Measurements from ENCODE around the gene ATF2.
"Not testable (repeated sequence)": the region's sequence is repeated elsewhere in the genome, so short reads cannot be mapped to it uniquely, and the experiment has no call there.

The ATF2 gene

DNA sequence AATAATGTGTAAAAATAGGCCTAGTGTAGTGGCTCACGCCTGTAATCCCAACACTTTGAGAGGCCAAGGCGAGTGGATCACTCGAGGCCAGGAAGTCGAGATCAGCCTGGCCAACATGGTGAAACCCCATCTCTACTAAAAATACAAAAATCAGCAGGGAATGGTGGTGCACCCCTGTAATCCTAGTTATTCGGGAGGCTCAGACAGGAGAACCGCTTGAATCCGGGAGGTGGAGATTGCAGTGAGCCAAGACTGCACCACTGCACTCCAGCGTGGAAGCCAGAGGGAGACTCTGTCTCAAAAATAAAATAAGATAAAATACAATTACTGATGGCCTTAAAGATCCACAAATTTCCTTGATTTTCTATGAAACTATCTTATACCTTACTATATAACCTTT is 3.8 kb downstream of the ATF2 start:
- DNase-seq (ENCODE audit: low spot score) = no peak

DNA sequence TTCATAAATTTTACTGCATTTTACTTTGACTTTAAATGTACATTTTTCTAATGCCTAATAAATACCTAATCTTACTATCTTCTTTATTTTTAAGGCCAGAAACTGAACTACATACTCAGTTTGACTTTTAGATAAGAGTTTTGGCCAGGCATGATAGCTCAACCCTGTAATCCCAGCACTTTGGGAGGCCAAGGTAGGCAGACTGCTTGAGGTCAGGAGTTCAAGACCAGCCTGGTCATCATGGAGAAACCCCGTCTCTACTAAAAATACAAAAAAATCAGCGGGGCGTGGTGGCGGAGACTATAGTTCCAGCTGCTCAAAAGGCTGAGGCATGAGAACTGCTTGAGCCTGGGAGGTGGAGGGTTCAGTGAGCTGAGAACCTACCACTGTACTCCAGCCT is 9.1 kb downstream of the ATF2 start:
- DNase-seq (ENCODE audit: low spot score) = no peak

DNA sequence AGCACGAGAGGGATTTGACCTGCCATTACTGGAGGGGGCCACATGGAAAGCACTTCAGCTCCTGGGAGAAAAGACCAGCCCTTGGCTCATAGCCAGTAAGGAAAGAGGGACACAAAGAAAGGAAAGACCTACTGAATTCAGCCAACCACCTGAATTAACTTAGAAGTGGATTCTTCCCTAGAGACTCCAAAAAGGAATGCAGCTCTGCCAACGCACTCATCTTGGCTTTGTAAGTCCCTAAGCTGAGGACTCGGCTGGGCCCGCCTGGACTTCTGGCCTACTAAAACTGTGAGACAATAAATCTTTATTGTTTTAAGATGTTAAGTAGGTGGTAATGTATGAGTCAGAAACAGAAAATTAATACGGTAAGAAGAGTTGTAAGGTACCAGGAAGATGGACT is 11.5 kb downstream of the ATF2 start:
- DNase-seq (ENCODE audit: low spot score) = no peak

DNA sequence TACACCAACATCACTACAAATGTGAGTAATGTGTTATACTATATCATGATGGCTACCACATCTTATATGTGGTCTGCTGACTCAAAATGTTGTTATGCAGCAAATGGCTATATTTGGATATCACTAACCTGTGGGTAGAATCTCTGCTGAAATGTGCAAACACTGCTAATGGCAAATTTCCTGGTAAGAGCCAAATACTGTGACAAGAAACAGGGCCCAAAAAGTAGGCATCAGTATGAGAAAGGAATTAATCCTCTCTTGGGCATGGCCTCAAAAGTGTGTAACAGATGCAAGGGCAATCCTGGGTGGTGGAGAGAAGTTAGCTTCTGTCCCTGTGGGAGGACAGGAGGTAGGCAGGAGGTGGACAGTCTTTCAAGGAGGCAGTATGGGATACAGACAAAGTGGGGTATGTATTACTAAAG is 13.3 kb downstream of the ATF2 start:
- peak; percentile 26 for DNase-seq (ENCODE audit: low spot score)

DNA sequence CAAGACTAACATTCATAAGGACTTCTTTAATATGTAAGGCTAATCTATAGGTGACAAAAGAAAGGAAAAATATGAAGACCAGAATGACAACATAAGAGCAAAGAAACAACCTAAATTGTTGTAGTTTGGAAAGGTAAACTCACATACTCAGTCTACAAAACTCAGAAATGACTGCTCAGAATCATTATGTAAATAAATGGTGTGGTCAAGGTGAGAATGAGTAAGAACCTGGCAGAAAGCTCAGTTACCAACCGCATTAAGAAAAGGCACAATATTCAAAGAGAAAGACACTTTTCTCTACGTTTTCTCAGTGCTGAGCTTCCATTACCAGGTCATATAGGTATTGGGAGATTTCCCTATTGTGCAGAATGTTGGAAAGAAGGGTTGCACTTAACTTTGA is 15.8 kb downstream of the ATF2 start:
- DNase-seq (ENCODE audit: low spot score) = no peak

DNA sequence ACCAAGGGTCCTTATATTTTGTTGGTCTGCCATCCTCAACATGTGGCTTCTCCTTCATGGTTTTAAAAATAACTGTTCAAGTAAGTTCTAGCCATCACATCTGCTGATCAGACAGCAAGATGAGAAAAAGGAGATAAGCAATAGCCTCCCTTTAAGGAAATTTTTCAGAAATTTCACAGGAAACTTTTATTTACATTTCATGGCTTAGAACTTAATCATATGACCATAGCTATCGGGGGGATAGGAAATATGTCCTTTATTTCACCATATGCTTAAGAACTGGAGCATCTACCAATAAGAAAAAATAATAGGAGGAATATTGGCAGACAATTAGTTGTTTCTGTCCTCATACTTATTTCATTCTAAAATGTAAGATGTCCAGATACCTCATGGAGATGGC is 16.2 kb downstream of the ATF2 start:
- DNase-seq (ENCODE audit: low spot score) = no peak

DNA sequence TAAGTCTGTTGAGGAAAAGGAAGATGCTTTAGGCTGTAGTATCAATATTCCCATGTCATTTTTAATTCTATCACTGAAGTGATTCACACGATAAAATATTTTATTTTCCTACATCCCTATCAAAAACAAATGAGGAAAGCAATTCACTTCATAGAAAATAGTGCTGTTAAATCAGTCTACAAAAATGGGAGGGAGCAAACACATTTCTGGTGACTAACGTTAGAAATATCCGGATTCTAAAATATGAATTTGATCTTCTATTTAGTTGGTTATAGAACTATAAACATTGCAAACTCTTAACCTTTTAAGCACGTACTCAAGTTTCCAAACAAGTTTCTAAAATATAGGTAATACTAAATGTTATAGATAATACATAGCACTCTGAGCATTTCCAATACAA is 20.8 kb downstream of the ATF2 start:
- DNase-seq (ENCODE audit: low spot score) = no peak

DNA sequence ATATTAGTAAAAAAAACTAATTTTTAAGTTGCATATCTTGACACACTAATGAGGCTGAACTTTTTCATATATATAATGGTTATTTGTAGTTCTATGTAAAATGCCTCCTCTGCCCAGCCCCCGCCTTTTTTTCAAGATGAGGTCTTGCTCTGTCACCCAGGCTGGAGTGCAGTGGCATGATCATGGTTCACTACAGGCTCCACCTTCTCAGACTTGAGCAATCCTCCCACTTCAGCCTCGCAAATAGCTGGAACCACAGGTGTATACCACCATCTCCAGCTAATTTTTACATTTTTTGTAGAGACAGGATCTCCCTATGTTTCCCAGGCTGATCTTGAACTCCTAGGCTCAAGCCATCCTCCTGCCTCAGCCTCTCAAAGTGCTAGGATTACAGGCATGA is 24.3 kb downstream of the ATF2 start:
- DNase-seq (ENCODE audit: low spot score) = no peak

DNA sequence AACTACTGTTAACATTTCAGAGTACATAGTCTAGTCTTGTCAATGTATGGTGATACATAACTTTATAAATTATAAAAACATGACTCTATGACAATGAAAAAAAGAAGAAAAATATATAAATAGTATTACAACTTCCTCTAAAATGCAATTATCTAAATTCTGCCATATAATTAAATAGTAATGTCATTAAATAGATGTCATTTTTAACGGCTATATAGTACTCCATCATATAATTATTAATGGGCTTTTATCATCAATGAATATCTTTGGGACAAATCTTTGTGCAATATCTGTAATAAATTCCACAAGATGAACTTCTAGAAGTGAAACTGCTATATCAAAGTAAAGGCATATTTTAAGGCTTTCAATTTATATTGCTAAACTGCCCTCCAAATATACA is 24.8 kb downstream of the ATF2 start:
- no peak for DNase-seq (ENCODE audit: low spot score)

DNA sequence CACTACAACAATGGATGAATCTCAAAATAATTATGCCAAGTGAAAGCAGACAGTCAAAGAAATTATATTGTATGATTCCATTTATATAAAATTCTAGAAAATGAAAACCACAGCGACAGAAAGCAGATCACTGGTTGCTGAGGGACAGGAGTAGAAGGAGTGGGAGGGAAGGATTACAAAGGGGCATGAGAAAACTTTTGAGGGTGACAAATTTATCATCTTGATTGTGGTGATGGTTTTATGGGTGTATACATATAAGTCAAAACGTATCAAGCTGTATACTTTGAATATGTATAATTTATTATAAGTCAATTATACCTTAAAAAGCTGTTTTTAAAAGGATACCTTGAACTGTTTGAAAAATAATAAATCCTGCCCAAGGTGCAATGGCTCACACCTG is 27.7 kb downstream of the ATF2 start:
- DNase-seq (ENCODE audit: low spot score) = no peak

DNA sequence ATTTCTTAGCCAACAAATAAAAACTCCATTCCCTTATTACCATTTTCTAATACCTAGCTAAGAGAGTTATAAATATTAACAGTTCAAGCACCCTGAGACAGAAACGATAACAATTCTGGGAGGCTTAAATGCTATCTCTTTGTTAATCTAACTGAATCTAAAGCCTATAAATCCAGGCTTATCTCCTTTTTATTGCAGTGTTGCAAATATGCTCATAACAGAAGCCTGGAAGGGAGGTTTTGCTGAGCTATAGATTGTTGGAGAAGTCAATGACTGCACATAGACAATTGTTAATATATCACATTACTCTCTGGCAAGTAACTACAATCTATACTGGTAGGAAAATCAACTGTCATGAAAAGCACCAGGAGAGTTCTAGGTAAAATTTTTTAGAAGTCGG is 30.2 kb downstream of the ATF2 start:
- no peak for DNase-seq (ENCODE audit: low spot score)

DNA sequence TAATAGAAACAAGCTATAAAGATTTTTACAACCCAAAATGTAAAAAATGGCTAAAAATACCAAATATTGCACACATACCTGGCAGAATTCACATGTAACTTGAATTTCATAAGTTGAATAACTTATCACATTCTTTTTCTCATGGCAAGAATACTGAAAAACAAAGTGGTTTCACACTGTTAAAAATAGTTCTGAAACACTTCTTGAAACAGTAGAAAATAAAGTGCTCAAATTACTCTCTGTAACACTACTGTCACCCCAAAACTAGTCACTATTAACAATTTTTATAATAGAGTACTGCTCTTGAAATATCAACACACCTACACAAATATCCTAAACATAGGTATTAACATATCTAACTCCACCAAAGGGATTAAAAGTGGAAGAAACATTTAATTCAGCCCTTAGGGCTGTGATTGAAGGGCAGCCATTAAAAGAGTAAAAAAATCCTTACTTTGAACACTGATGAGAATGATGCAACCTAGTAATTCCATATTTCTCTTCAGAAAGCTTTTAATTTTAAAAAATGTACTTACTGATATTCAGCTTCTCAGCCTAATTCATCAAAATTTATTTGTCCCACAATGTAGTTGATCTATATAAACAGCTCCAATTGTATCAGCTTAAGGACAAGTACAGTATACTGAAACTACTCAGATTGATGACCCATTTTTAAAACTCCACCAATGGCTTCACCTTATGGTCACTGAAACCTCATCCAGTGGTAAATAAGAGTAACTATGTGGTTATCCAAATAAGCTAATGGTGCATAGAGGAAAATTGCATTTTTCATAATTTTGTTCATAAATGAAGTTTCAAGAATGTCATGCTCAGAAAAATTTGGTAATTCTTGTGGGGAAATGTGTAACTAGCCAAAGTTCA is 31.4 kb downstream of the ATF2 start:
- DNase-seq (ENCODE audit: low spot score) = no peak

DNA sequence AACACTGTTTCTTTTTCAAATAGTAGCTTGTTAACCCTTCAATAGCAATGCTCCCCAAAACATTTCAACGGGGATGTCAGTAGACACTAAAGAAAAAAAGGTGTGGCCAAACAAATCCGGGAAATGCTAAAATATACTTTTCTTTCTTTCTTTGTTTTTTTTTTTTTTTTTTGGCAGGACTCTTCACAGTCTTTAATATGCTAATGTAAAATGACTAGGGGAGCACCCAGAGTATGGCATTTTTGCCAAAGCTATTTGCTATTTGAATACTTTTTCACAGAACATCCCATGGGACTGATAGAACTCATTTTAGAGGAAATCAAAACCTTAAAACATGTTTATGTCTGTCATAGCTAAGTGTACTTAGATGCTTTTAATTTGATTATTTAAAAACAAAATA is 32.1 kb downstream of the ATF2 start:
- DNase-seq (ENCODE audit: low spot score) = no peak

DNA sequence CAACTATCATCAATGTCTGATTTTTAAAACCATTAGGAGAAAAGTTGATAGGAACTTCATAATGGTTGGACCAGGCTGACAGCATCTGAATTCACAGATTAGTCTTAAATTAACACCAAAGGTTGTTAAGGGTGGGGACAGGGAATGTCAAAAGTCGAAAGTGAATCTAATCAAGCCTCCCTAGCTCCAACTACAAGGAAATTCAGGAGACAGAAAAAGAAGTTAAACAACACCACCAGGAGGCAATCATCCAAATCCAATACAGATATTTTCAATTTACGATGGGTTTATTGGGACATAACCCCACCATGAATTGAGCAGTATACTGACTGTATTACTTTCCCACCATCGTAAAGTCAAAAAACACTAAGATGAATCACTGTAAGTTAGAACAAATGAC is 32.8 kb downstream of the ATF2 start:
- no peak for DNase-seq (ENCODE audit: low spot score)

DNA sequence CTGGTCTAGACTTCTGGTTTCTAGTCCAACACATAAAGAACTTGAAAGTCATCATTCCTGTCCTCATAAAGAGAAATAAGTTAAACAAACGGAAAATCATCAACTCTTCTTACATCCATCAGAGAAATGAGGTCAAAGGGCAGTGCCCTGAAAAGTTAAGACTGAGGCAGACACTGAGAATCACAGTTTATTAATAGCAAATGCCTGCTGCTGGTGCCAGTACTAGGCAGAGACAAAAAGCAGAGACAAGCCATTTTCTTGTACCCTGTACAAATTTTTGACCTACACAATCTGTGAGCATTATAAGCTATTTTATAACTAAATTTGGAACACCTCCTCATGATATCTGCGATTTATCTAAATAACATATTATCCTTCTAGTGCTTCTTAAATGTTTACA is 36.8 kb downstream of the ATF2 start:
- DNase-seq (ENCODE audit: low spot score) = no peak

DNA sequence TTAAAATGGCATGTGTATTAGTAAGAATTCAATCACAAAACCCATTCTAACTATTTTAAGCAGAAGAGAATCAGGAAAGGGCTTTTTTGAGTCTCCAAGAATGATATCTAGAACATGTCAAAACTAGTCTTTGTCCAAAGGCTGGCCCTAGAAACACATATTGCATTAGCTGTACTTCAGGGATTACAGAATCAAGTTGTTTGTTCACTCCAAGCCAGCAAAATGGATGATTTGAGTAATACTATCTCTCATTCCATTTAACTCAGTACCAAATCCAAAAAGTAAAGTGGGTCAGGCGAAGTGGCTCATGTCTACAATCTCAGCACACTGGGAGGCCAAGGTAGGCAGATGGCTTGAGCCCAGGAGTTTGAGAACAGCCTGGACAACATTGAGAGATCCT is 41.3 kb downstream of the ATF2 start:
- no peak for DNase-seq (ENCODE audit: low spot score)

DNA sequence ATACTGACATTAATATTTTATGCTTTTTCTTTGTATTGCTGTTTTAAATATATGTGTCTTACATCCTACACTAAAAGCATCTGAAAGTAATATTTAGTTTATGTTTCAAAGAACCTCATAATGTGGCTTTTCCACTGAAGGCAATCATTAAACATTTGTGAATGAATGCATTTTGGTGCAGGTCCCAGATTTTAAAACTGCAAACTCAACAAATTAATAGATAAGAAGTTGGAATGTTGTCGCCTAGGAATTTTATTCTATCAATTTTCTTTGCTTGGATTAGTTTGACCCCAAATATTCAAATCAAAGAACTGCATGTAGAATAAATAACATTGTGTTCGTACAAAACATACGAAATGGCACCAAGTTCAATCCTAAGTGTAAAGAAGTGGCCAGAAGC is 44.7 kb downstream of the ATF2 start:
- DNase-seq (ENCODE audit: low spot score) = no peak

DNA sequence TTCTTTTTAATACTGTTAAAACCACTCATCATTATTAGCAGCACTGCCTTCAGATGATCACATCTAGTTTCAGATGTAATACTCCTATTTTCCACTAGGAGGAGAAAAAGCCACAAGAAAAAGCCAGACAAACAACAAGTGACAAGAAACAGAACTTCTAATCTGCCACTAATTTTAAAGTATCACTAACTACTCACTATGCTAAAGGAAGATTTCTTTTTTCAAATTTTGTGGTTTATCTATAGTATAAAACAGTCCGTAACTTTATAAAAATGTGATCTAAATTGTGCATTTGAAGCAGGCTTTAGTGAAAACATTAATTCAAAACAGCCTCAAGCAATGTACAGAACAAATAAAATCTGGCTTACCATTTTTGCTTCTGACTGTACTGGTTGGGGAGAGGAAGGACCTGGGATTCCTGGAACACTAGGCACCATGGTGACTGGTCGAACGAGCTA is 56.8 kb downstream of the ATF2 start:
- peak; percentile 47 for DNase-seq (ENCODE audit: low spot score)

DNA sequence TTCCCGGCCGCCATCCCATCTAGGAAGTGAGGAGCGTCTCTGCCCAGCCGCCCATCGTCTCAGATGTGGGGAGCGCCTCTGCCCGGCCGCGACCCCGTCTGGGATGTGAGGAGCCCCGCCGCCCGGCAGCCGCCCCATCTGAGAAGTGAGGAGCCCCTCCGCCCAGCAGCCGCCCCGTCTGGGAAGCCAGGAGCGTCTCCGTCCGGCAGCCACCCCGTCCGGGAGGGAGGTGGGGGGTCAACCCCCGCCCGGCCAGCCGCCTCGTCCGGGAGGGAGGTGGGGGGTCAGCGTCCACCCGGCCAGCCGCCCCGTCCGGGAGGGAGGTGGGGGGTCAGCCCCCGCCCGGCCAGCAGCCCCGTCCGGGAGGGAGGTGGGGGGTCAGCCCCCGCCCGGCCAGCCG is 59.9 kb downstream of the ATF2 start:
- DNase-seq (ENCODE audit: low spot score) = not testable (repeated sequence)

DNA sequence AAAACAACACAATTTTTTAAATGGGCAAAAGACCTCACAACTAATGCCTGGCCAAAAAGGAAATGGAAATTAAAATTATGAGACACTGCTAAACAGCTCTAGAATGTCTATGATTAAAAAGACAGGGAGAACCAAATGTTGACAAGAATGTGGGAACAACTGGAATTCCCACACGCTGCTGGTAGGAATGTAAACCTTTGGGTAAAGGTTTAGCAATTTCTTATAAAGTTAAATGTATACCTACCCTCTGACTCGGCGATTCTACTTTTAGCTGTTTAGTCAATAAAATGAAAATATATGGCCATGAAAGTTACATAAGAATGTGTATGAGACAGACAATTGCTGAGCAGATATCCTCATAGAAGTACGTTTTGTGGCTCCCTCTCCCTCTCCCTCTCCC is 60.9 kb downstream of the ATF2 start:
- no peak for DNase-seq (ENCODE audit: low spot score)

DNA sequence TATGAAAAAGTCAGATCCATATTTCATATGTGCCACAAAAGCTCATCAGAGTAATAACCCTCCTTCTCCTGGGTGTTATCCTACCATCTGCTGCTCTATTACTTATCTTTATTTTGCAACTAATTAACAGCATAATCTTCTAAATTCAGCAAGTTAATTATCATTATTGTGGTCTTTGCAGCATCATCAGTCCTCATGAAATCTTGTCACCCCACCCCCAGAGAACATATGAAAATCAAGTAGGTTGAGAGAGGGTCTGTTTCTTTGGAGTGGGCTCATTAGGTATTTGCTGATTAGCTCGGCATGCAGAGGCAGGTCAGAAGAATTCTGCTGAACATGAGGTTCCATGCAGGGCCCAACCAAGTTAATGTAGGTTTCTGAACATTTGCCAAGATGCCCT is 64.8 kb downstream of the ATF2 start:
- no peak for DNase-seq (ENCODE audit: low spot score)

DNA sequence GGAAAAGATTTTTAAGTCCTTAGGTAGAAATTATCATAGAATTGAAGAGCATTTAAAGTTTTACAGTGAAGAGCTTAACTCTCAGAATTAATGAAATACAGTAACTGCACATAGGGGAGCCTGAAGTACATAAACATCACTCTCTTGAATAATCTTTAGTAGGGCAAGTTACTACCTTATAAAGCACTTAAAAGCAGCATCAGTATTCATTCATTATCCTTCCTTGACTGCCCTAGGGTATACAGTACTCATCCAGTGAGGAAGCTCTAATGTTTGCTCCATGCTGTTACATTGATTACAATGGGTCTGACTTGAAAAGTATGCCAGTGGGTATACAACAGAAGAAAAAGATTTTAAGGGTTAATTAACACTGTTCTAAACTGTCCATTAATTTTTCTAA is 66.5 kb downstream of the ATF2 start:
- no peak for DNase-seq (ENCODE audit: low spot score)

DNA sequence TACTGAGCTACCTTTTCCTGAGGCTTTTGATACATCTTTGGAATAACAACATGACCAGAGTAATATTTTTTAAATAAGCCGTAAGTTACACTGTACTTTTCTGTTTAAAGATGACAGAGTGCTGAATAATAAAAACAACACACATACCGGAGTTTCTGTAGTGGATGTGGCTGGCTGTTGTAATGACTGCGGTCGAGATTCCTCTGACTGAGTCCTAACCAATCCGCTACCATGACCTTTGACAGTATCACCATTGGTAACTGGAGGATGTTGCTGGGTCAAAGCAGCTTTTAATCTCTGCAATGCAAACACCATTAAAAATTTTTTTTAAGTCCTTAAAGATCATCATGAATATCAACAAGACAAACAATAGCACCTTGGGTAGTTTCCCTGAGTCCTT is 70.7 kb downstream of the ATF2 start:
- peak; percentile 81 for DNase-seq (ENCODE audit: low spot score)

DNA sequence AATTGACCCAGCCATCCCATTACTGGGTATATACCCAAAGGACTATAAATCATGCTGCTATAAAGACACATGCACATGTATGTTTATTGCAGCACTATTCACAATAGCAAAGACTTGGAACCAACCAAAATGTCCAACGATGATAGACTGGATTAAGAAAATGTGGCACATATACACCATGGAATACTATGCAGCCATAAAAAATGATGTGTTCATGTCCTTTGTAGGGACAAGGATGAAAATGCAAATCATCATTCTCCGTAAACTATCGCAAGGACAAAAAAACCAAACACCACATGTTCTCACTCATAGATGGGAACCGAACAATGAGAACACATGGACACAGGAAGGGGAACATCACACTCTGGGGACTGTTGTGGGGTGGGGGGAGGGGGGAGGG is 83.9 kb downstream of the ATF2 start:
- DNase-seq (ENCODE audit: low spot score) = not testable (repeated sequence)
